Measurements from ENCODE around the gene CD33. TPM values are rescaled to one million over a fixed set of nuclear protein-coding genes. Genes with fewer than 3 reads are reported as not detected.

Gene CD33
- total RNA-seq, 1 donor from 2014 or later = 0.52 TPM

DNA sequence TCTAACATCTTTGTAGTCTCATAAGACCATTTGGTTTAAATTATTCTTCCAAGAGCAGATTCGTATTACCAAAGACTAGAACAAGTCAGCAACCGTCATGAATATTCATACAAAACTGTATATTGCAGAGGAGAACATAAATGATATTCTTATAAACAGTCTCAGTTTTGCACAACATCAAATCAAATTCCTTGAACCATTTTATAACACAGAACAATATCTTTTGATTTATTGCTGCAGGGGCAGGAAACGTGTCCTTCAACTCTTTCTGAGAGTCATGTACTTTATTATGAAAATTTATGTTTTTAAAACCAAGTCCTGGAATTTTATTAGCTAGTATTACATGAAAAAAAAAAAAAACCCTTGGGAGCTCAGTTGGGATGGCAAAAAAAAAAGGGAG lies 52.2 kb downstream of the CD33 start:
- no peak overlapping the region for H3K9ac ChIP-seq (ENCODE audit: low read depth in 1 of 3, low read length in 3 of 3)
- no peaks in the 10 kb centered on the region for H3K27me3 ChIP-seq (ENCODE audit: control insufficient read depth in 3 of 3, insufficient read depth in 3 of 3, low read length in 3 of 3)
- H3K27ac ChIP-seq (ENCODE audit: low read depth, low read length) = no peak overlapping the region
- H3K4me1 ChIP-seq (ENCODE audit: control insufficient read depth in 3 of 3, insufficient read depth in 3 of 3, low read length in 3 of 3) = no peaks in the 10 kb centered on the region
- H3K36me3 ChIP-seq (ENCODE audit: control insufficient read depth in 3 of 3, insufficient read depth in 3 of 3, low read length in 3 of 3) = no peaks in the 10 kb centered on the region
- no peaks in the 10 kb centered on the region for H3K9me3 ChIP-seq (ENCODE audit: control insufficient read depth in 3 of 3, low read length in 3 of 3)
- H3K4me3 ChIP-seq (ENCODE audit: low read length in 3 of 3) = no peak overlapping the region

- no peaks in the 10 kb centered on the region for H3K36me3 ChIP-seq (ENCODE audit: control insufficient read depth in 3 of 3, insufficient read depth in 3 of 3, low read length in 3 of 3)
- no peaks in the 10 kb centered on the region for H3K4me1 ChIP-seq (ENCODE audit: control insufficient read depth in 3 of 3, insufficient read depth in 3 of 3, low read length in 3 of 3)
- no peak overlapping the region for H3K27ac ChIP-seq (ENCODE audit: low read depth, low read length)
- peaks cover 0 to 4% (median 0%) of the 10 kb centered on the region in 3 donors for H3K27me3 ChIP-seq (ENCODE audit: control insufficient read depth in 3 of 3, insufficient read depth in 3 of 3, low read length in 3 of 3)
- no peak overlapping the region for H3K9ac ChIP-seq (ENCODE audit: low read depth in 1 of 3, low read length in 3 of 3)
- H3K9me3 ChIP-seq (ENCODE audit: control insufficient read depth in 3 of 3, low read length in 3 of 3) = no peaks in the 10 kb centered on the region
- no peak overlapping the region for H3K4me3 ChIP-seq (ENCODE audit: low read length in 3 of 3)
These were observed 57.5 kb downstream of the CD33 start for GRCh38 chr19:51282335-51282734.

DNA sequence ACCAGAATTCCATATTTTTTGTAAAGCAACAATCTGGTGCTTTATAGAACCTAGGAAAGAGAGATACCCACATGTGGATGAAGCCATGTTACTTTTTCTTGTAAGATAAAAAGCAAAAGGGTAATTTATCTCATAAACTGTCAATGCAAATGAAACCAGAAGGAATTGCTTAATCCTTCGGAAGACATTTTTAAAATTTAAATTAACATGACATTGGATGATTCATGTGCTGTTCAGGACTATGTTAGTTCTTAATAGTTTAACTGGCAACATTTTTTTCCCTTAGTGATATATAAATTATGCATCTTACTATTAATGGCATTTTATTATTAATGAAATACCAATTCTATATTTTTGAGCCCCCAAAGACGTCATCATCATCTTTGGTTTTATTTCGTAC lies 60.8 kb downstream of the CD33 start:
- Histone ChIP-seq H3K4me1 (ENCODE audit: control insufficient read depth in 3 of 3, insufficient read depth in 3 of 3, low read length in 3 of 3) (no peaks in the 10 kb centered on the region), H3K27ac (ENCODE audit: low read depth, low read length) (no peak overlapping the region), H3K9me3 (ENCODE audit: control insufficient read depth in 3 of 3, low read length in 3 of 3) (no peaks in the 10 kb centered on the region), H3K9ac (ENCODE audit: low read depth in 1 of 3, low read length in 3 of 3) (no peak overlapping the region), H3K4me3 (ENCODE audit: low read length in 3 of 3) (no peak overlapping the region), H3K27me3 (ENCODE audit: control insufficient read depth in 3 of 3, insufficient read depth in 3 of 3, low read length in 3 of 3) (peaks cover 0 to 4% (median 0%) of the 10 kb centered on the region in 3 donors), H3K36me3 (ENCODE audit: control insufficient read depth in 3 of 3, insufficient read depth in 3 of 3, low read length in 3 of 3) (no peaks in the 10 kb centered on the region)

Small RNAs within 50 kb of the gene (small RNA-seq; reads per million reads assigned to genes)
- gene MIR8074 = not detected

Other genes with a start within 250 kb of the CD33 start
- gene KLK7, start 241.2 kb upstream of the CD33 start, total RNA-seq = not detected
- not detected for gene KLK8, start 223.5 kb upstream of the CD33 start, total RNA-seq
- under 0.01 TPM for gene KLK10, start 205.4 kb upstream of the CD33 start, total RNA-seq
- gene KLK11, start 198.5 kb upstream of the CD33 start, total RNA-seq = not detected
- gene KLK12, start 190.1 kb upstream of the CD33 start, total RNA-seq = not detected
- not detected for gene KLK13, start 160.0 kb upstream of the CD33 start, total RNA-seq
- gene KLK14, start 142.2 kb upstream of the CD33 start, total RNA-seq = not detected
- gene CTU1, start 116.7 kb upstream of the CD33 start, total RNA-seq = 4.2 TPM
- gene SIGLEC9, start 100.2 kb upstream of the CD33 start, total RNA-seq = under 0.01 TPM
- gene SIGLEC7, start 82.8 kb upstream of the CD33 start, total RNA-seq = 0.52 TPM
- gene SIGLECL1, start 26.0 kb downstream of the CD33 start, total RNA-seq = not detected
- gene IGLON5, start 86.6 kb downstream of the CD33 start, total RNA-seq = not detected
- 0.52 TPM for gene VSIG10L, start 117.1 kb downstream of the CD33 start, total RNA-seq
- 52.2 TPM for gene ETFB, start 141.3 kb downstream of the CD33 start, total RNA-seq
- gene CLDND2, start 143.9 kb downstream of the CD33 start, total RNA-seq = not detected
- not detected for gene NKG7, start 147.6 kb downstream of the CD33 start, total RNA-seq
- gene LIM2, start 162.9 kb downstream of the CD33 start, total RNA-seq = not detected
- not detected for gene C19orf84, start 165.5 kb downstream of the CD33 start, total RNA-seq
- gene SIGLEC10, start 192.6 kb downstream of the CD33 start, total RNA-seq = 1.6 TPM
- gene SIGLEC8, start 233.4 kb downstream of the CD33 start, total RNA-seq = 0.52 TPM